Measurements from ENCODE around the gene PHF20. TPM values are rescaled to one million over a fixed set of nuclear protein-coding genes. Genes with fewer than 3 reads are reported as not detected.
"Not testable (repeated sequence)": the region's sequence is repeated elsewhere in the genome, so short reads cannot be mapped to it uniquely, and the experiment has no call there.

The PHF20 gene
- total RNA-seq, 1 experiment from 2014 or later, result 15.1 TPM

DNA sequence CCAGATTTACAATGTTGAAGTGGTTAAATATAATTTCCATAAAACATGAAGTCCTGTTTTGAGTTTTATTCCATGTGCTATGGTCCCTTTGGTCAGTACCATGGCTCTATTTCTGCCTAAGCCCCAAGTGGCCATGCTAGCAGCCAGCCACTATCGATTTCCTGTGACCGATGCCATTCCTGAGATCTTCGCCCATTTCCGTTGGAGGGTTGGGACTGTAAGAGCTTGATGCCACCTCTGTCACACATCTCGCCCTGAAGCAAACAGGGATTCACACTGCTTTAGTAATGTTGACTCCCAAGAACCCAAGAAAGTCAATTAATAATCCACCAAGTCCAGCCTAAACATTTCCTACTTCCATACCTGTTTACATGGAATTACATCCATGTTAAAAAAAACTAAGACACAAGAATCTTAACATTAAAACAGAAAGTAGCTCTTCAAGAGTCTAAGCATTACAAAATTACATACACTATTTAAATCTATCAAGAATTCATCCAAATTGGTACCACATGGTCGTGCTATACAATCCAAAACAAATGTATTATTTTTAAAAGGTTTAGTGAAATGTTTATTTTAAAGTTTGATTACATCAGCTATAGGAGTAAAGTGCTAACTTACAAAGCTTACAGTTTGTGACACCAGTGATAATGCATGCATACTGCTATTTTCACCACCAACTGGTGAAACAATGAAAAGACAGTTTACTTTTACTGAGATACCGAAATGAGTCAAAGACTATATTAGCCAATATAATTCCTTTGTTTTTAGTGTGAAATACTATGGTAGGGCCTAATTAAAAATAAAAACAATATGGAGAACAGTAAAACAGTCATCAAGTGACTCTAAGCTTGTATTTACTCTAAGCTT, 32.3 kb upstream of the PHF20 start:
- no peak for DNase-seq (ENCODE audit: low read depth)

DNA sequence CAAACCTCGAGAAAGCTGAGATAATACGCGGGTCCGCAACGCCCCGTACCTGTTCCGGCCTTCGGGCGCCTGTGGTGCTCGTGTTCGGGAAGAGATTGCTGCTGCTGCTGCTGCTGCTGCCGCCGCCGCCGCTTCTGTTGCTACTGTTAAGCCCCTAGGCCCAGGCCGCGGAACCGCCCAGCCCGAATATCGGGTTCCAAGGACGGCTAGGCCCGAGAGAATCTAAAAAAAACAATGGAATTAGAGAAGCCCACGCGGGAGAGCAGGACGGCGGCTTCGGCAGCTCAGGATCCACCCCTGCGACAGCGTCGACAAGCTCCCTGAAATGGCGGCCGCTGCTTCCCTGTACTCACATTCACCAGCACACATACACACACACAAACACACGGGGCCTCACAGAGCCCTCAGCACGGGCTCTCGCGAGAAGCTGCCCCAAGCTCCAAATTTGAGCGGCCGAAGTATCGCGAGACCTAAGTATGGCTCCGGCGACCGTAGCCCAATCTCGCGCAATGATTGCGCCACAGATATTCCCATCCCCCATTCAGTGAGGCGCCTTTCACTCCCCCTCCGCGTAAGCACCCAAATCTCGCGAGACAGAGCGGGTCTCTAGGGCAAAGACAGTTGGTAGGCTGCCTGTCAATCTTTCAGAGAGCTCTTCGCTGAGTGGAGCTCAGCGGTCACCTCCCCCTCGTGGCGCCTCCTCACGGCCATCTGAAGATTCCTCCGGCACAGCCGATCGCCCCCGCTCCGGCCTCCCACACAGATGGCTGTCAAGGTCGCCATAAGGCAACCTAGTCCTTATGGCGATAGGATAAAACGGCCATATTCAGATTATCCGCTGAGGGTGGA, 29.7 kb upstream of the PHF20 start, which contains the start of gene RBM39:
Gene RBM39 (minus strand): TSS at position 369 of the 849 bp plus-strand sequence. CDS start 1,386 bp downstream, outside the sequence.
- peak; percentile 100 for DNase-seq (ENCODE audit: low read depth)

DNA sequence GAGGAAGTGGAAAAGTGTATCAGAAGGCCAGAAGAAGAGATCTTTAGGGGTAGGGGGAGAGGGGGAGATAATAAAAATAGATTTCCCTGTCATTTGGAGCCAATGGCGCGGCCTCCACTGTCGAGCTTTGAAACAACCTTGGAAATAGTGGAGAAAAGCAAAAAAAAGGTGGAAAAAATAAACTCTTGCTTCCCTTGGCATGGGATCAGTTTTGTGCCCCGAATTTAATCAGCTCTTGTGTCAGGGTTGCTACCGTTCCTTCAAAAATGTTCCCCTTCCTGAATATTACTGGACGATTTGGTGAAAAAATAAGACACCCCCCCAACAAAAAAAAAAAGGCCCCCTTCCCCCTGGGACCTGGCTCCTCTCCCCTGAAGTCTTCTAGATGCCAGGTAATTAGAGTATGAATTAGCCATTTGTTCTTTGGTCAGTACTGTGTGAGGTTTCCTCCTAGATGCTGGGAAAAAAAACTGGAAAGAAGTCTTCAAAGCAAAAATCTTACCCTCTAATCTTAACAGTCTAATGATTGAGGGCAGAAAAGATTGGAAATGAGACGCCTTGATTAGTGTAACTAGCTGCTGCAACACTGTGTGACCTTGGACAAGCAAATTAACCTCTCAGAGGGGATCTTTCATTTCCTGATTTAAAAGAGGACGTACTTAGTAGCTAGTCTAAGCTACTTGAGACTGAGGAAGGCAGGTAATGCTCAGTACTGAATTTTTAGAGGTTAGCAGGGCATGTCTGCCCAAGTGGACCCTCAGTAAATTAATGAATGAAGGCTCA, 28.9 kb upstream of the PHF20 start:
- no peak for DNase-seq (ENCODE audit: low read depth)

DNA sequence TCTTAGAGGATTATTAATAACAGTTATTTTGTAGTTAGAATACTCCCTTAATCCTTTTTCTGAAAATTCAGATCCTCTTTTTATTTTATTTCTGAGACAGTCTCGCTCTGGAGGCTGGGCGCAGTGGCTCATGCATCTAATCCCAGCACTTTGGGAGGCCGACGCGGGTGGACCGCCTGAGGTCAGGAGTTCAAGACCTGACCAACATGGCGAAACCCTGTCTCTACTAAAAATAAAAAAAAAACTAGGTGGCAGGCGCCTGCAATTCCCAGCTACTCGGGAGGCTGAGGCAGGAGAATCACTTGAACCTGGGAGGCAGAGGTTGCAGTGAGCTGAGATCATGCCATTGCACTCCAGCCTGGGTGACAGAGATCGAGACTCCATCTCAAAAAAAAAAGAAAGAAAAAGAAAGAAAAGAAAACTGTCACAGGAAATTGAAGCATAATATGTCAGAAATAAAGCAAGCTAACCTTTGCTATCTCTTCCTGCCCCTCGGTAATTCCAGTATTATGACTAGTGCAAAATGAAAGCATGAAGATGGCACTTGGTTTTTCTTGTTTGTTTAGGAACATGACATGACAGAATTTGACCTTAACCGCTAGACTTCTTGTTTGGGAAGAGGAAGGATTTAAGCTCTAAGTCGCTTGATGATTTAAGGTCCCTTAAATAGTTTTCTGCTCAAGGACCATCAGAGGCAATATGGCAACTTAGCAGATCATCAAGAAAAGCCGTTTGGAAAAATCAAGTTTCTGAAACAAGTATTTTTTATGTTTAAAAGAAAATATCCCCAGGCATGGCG, 27.9 kb upstream of the PHF20 start:
- no peak for DNase-seq (ENCODE audit: low read depth)

DNA sequence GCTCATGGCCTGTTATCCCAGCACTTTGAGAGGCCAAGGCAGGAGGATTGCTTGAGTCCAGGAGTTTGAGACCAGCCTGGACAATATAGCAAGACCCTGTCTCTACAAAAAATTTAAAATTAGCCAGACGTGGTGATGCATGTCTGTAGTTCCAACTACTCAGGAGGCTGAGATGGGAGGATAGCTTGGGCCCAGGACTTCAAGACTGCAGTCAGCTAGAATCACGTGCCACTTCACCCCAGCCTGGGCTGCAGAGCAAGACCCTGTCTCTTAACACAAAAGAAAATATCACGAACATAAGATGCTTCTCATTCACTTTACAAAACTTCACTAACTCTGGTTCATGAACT, 27.3 kb upstream of the PHF20 start:
- DNase-seq (ENCODE audit: low read depth), result not testable (repeated sequence)

DNA sequence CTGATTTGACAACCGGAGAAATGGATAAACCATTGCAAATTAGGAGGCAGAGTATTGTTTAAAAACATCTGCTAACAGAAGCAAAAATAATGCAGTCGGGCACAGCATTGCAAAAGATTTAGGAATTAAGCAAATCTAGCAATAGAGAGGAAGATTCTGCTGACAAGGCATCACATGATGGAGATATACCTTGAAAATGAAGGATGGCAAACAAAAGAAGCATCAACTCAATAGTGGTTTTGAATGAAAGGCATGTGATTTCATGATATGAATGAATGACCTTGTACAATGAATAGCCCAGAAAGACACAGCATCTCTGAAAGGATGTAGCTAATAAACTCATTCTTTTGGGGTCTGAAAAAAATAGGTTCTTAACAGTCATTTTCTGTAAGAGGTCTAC, 21.2 kb upstream of the PHF20 start:
- no peak for DNase-seq (ENCODE audit: low read depth)

DNA sequence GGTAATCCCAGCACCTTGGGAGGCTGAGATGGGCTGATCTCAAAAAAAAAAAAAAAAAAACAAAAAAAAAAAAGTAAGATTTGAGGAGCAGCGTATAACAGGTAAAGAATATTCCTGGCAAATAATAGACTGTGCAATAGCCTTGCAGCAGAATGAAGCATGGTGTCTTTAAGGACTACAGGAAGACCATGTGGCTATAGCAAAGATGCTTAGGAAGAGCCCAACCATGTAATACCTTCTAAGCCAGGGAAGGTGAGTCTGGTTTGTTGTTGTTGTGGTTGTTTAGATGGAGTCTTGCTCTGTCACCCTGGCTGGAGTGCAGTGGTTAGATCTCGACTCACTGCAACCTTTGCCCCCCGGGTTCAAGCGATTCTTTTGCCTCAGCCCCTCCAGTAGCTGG, 15.4 kb upstream of the PHF20 start:
- no peak for DNase-seq (ENCODE audit: low read depth)

DNA sequence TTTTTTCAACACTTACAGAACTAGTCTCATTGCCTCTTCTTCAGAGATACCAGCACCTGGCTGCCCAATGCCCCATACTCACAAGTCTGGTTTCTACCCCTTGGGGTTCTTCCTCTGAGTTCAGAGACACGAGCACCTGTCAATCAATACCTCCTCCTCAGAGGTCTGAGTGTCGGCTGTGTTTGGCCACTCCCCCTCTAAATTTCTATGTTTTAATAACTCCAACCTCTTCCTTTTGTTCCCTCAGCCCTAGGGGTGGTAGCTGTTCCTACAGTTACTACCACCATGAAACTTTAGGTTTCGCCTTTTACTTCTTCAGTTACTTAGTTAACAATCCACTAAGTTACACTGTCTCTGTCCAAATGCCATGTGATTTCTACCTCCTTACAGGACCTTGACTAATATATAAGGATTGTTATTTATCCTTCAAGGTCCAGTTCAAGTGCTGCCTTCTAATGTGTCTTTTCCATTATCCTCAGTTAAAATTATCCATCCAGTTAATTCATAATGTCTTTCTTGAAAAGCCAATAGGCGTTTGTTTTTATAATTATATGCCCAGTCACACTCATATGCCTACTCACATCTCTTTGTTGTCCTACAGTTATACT, 14.6 kb upstream of the PHF20 start:
- DNase-seq (ENCODE audit: low read depth), result no peak

DNA sequence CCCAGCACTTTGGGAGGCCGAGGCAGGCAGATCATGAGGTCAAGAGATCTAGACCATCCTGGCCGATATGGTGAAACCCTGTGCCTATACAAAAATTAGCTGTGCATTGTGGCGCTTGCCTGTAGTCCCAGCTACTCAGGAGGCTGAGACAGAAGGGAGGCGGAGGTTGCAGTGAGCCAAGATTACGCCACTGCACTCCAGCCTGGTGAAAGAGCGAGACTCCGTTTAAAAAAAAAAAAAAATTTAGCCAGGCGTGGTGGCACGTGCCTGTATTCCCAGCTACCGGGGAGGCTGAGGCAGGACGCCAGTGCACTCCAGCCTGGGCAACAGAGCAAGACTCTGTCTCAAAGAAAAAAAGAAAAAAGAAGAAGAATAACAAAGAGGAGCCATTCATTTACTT, 10.3 kb upstream of the PHF20 start:
- DNase-seq (ENCODE audit: low read depth), result not testable (repeated sequence)

DNA sequence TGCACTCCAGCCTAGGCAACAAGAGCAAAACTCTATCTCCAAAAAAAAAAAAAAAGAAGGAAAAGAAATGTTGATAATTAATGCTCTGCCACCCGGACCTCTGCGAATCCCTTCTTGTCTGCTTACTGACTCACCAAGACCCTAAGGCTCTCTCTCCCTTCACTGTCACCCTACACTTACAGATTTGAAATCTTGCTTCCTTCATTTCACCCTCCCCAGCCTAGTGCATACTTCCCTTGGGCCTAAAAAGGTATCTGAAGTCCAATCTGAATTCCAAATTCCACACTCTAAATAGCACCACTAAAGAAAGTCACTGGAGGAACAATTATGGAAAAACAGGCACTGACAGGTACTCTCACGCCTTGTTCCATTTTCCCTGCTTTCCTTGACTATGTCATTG, 9.4 kb upstream of the PHF20 start:
- no peak for DNase-seq (ENCODE audit: low read depth)

DNA sequence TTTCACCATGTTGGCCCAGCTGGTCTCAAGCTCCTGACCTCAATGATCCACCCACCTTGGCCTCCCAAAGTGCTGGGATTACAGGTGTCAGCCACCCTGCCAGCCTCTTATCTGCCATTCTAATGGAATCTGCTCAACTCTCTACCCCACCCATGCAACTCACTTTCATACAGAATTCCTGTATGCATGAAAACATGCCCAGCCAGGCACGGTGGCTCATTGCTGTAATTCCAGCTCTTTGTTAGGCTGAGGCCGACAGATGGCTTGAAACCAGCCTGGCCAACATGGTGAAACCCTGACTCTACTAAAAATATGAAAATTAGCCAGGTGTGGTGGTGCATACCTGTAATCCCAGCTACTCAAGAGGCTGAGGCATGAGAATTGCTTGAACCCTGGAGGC, 6.9 kb upstream of the PHF20 start:
- not testable (repeated sequence) for DNase-seq (ENCODE audit: low read depth)

DNA sequence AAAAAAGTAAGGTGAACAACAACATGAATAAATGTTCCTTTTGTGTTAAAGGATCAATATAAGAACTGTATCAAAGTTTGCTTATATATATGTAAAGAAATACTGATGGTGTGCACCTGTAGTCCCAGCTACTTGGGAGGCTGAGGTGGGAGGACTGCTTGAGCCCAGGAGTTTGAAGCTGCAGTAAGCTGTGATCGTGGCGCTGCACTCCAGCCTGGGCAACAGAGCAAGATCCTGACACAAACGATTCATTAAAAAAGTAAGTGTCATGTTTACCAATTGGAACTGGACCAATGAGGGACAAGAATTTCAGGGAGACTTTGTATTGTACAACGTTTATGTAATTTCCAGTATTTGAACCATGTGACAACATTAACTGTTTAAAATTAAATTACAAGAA, 5.0 kb upstream of the PHF20 start:
- DNase-seq (ENCODE audit: low read depth), result no peak

DNA sequence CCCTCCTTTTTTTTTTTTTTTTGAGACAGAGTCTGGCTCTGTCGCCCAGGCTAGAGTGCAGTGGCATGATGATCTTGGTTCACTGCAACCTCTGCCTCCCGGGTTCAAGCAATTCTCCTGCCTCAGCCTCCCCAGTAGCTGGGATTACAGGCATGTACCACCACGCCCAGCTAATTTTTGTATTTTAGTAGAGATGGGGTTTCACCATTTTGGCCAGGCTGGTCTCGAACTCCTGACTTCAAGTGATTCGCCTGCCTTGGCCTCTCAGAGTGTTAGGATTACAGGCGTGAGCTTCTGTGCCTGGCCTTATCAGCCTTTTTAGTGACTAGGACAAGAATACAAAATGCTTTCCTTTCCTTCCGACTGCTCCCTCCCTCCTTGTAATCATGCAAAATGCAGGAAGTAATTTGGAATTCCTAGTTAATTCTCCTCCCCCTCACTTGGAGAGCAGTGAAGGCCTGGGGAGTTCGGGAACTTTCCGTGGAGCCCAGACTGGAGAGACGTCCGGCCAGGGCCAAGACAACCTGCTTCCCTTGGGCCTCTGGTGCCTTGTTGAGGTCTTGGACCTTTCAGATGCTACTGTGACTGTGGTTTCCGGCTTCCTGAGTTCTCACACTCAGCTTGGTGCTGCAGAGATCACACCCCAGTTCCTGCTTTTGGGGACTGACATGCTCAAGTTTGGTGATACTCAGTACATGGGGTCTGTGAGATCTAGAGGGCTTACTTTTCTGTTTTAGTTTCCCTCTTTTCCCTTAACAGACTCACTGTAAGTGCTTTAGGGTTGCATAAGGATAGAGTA, 3.9 kb upstream of the PHF20 start:
- DNase-seq (ENCODE audit: low read depth), result peak; percentile 30

DNA sequence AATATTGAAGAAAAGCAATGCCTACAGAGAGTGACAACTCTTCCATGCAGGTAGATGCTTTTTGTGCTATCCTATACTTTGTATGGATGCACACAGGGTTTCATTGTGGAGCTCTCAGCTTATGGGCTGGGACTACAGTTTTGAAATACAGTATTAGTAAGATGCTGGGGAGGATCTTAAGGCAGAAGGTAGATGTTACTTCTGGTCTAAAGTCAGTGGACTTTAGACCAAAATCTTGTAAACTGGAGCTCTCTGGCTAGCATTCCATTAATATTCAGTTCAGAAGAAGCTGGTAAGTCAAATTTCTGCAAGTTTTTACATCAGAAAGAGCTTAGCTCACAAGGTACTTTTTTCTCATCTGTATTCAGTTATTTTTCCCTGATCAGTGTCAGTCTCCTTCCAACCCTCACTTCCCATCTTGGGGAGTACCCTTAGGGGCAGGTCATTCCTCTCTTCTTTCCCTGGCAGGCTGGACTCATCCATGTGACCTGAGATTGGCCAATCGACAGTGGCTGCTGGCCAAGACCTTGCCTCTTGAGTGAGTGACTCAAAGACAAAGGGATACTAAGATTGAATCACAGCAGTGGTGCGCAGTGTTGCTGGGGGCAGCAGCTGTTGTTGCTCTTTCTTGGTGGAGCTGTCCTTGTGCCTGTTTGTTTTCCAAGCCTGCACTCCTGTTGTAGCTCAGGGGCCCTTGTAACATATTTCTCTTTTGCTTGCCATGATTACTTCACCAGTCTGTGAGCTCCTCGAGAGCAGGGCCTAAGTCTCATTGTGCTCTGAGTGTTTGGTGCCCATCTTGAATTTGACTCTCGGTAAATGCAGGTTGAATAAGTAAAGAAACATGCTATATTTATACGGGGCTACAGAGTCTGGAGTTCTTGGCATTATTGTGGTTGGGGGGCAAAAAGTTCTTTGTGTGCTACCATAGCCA, 2.8 kb upstream of the PHF20 start:
- peak; percentile 94 for DNase-seq (ENCODE audit: low read depth)

DNA sequence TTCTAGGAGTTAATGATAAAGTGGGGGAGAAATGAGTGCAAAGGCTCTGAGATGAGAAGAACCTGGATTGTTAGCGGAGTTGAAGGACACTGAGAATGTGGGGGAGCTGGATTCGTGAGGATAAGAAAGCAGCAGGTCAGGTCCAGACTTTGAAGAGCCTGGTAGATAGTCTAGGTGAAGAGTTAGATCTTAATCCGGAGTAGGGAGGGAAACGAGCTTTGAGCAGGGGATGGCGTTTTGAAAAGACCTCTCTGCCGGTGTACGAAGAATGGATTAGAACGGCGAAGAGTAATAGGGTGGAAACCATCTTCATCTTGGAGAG, 487 bp upstream of the PHF20 start:
- no peak for DNase-seq (ENCODE audit: low read depth)

DNA sequence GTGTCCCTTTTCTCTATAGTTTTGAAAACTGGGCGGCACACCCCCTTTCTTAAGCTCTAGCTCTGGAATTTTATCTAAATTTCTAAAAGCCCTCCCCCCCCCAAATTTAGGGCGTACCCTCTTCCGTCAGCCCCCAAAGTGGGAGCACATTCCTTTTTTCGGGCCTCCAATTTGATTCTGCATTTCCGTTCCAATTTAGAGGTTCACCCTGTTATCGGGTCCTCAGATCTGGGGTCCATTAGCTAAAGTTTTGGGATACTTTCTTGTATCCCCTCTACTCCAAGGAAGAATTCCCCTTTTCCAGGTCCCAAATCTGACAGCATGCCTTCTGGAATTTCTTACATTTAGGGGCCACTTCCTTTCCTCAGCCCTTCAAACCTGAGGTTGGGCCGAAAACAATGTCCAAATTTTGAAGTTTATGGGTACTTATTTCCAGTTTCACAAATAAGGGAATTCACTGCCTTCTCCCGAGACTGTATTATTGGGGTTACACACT, 796 bp downstream of the PHF20 start:
- no peak for DNase-seq (ENCODE audit: low read depth)

DNA sequence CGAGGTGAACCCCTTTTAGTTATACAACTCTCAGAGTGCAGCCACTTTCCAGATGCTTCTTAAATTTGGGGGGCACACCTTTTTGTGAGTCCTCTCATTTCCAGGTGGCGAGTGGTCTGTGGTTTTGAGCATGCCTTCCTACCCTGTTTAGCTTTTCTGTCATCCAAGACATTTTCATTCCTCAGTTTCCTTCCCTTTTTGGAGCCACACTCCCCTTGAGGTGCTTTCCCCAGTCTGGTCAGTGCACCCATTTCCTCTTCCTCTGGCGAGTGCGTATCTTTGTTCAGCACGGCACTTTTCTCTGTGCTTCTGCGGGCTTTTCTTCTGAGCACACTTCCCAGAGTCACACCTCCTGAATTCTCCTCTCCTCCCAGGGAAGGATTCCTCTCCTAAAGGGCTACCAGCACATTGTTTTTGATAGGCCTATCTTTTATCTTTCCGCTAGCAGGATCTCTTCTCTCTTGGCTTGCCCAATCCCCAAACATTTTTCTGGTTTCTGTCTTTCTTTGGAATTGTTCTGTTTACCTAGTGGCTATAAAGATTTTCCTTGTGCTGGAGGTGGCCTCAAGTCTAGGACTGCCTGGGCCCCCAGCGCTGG, 1.4 kb downstream of the PHF20 start:
- DNase-seq (ENCODE audit: low read depth), result no peak

DNA sequence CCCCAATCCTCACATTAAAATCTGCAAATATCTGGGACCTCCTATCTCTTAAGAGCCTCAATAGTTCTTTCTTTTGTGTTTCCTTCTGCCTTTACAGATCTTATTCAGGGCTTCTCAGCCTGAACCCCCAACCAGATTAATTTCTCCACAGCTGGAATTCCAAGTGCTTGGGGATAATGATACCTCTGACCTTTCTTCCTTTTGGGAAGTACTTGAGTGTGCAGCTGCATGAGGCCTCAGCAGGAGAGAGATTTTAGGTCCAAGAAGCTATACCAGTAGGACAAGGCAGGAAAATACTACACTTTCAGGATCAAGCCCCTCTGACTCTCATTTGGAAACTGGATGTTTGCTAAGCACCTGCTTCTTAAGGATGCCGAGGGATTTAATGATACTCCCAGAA, 2.6 kb downstream of the PHF20 start:
- no peak for DNase-seq (ENCODE audit: low read depth)
